GM12873 (cell line): ENCODE results near the gene DRC3.

ENCODE experiments used
- CTCF ChIP-seq: IDR thresholded peaks from 2 replicates; pipeline ENCODE4 v1.5.1; 2012; ENCODE audit warnings: low read depth, mild to moderate bottlenecking, moderate library complexity, low read length, control low read depth; ENCODE audit not compliant: insufficient read depth; ENCODE audit errors: missing control alignments

DRC3 gene

GRCh38 chr17:17944242-17944641 is 28.4 kb upstream of the DRC3 start:
- no peak for TF ChIP-seq CTCF

- TF ChIP-seq CTCF, result no peak
Observed at GRCh38 chr17:17944743-17945142, 27.9 kb upstream of the DRC3 start.

- no peak for TF ChIP-seq CTCF
Observed at GRCh38 chr17:17946093-17946492, 26.6 kb upstream of the DRC3 start.

- TF ChIP-seq CTCF, result no peak
Observed at GRCh38 chr17:17947309-17947708, 25.4 kb upstream of the DRC3 start.

- no peak for TF ChIP-seq CTCF
Observed at GRCh38 chr17:17947966-17948365, 24.7 kb upstream of the DRC3 start.

GRCh38 chr17:17950347-17950746 is 22.3 kb upstream of the DRC3 start:
- no peak for TF ChIP-seq CTCF

- TF ChIP-seq CTCF, result peak; percentile 39
Observed at GRCh38 chr17:17950806-17951205, 21.9 kb upstream of the DRC3 start.
